Mucosa of descending colon (tissue), 3 donors: ENCODE data around the gene IRF2BP2. TPM values are rescaled to one million over a fixed set of nuclear protein-coding genes. Genes with fewer than 3 reads are reported as not detected.

ENCODE experiments used
- ATAC-seq: fragments of 200-7000 bp; cut with Tn5 transposase; one replicate; pipeline ENCODE4 v1.9.1; 2020; ENCODE audit warnings: mild to moderate bottlenecking, moderate library complexity
- DNase-seq, 3 donors: peaks; one replicate each; pipeline ENCODE4 v3.0.0-alpha.2; 2020
- H3K36me3 ChIP-seq: fragments of 200-600 bp; one replicate; pipeline ENCODE4 v1.8.0; 2021; ENCODE audit warnings: low read depth, mild to moderate bottlenecking
- H3K4me1 ChIP-seq: fragments of 200-600 bp; one replicate; pipeline ENCODE4 v1.8.0; 2021; ENCODE audit warnings: low read depth, mild to moderate bottlenecking
- H3K4me3 ChIP-seq: fragments of 200-600 bp; one replicate; pipeline ENCODE4 v1.8.0; 2021; ENCODE audit warnings: mild to moderate bottlenecking
- H3K9me3 ChIP-seq: fragments of 200-600 bp; one replicate; pipeline ENCODE4 v1.8.0; 2021; ENCODE audit warnings: mild to moderate bottlenecking
- intact Hi-C, 2 donors: fragments of 100-400 bp; cut with DNase I in 1 of 2; cut with micrococcal nuclease in 1 of 2; formaldehyde crosslinking; loops; one replicate each; pipeline versions ENCODE4 v1.11.0 to v1.11.1; 2022; cut with DNase I, micrococcal nuclease
- total RNA-seq, 3 donors: library from RNA; stranded (reverse); fragmentation: NEBNext Ultra II Directional in 2 of 3; extraction: Animal tissue kit (Norgen Biotek cat#: 25700) in 2 of 3; gene quantifications; one replicate each; pipeline versions ENCODE4 v1.2.1 to v1.2.4, GENCODE V29; 2021 to 2023
- TF ChIP-seq, protein P1 (sequence below): fragments of 200-600 bp; IDR thresholded peaks from one replicate; pipeline ENCODE4 v1.8.0; 2022; ENCODE audit warnings: antibody characterized with exemption, mild to moderate bottlenecking
- donor health status: DM: no; HTN: no; CAD: no; lungs with moderate emphysema.
- donor health status: DM: no; HTN: no; CAD: no.
- donor health status: DM: no; HTN: yes; CAD: no.

Gene IRF2BP2
- total RNA-seq, 3 donors from 2014 or later = 134 to 180 (median 156) TPM

DNA sequence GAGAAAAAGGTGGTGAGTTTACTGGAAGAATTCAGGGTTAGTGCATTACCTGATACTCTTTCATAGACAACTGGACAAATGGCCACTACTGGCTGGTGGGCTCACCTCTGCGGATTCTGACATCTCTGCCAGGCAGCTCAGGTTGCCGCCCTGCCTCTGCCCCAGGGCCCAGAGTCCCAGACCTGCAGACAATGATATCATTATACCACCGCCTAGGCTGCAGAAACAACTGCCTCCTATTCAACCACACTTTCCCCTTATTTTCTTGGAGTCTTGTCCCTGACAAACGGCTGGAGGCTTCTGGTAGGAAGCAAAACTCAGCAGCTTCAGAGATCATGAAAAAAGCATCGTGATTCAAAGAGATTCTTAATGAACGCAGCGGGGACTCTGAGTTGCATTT lies 37.0 kb downstream of the IRF2BP2 start:
- intact Hi-C loops = no loop called here
- TF ChIP-seq, protein P1, sequence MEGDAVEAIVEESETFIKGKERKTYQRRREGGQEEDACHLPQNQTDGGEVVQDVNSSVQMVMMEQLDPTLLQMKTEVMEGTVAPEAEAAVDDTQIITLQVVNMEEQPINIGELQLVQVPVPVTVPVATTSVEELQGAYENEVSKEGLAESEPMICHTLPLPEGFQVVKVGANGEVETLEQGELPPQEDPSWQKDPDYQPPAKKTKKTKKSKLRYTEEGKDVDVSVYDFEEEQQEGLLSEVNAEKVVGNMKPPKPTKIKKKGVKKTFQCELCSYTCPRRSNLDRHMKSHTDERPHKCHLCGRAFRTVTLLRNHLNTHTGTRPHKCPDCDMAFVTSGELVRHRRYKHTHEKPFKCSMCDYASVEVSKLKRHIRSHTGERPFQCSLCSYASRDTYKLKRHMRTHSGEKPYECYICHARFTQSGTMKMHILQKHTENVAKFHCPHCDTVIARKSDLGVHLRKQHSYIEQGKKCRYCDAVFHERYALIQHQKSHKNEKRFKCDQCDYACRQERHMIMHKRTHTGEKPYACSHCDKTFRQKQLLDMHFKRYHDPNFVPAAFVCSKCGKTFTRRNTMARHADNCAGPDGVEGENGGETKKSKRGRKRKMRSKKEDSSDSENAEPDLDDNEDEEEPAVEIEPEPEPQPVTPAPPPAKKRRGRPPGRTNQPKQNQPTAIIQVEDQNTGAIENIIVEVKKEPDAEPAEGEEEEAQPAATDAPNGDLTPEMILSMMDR = no peak
- Histone ChIP-seq H3K4me3 (no peak overlapping the region), H3K4me1 (no peaks in the 10 kb centered on the region), H3K36me3 (no peaks in the 10 kb centered on the region), H3K9me3 (no peaks in the 10 kb centered on the region)
- ATAC-seq (no peak), DNase-seq (no peak)

DNA sequence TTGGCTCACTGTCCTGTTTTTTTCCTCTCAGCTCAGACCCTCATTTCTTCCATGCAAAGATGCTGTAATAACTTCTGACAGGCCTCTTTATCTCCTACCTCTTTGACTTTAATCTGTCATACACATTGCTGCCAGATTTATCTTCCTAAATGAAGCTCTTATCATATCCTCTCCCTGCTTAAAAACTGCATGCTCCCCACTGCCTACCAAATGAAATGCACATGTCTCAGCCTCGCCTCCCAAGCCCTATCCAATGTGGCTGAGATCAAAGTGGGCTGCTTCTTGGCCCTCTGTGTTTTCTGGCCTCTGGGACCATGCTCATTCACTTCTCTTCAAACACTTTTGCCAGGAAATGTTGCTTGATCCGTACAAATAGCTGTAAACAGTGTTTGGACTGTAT lies 38.3 kb downstream of the IRF2BP2 start:
- no peak for DNase-seq
- TF ChIP-seq, protein P1 = no peak
- ATAC-seq = no peak
- intact Hi-C loops = no loop called here
- Histone ChIP-seq H3K4me1 (no peaks in the 10 kb centered on the region), H3K36me3 (no peaks in the 10 kb centered on the region), H3K4me3 (no peak overlapping the region), H3K9me3 (no peaks in the 10 kb centered on the region)

DNA sequence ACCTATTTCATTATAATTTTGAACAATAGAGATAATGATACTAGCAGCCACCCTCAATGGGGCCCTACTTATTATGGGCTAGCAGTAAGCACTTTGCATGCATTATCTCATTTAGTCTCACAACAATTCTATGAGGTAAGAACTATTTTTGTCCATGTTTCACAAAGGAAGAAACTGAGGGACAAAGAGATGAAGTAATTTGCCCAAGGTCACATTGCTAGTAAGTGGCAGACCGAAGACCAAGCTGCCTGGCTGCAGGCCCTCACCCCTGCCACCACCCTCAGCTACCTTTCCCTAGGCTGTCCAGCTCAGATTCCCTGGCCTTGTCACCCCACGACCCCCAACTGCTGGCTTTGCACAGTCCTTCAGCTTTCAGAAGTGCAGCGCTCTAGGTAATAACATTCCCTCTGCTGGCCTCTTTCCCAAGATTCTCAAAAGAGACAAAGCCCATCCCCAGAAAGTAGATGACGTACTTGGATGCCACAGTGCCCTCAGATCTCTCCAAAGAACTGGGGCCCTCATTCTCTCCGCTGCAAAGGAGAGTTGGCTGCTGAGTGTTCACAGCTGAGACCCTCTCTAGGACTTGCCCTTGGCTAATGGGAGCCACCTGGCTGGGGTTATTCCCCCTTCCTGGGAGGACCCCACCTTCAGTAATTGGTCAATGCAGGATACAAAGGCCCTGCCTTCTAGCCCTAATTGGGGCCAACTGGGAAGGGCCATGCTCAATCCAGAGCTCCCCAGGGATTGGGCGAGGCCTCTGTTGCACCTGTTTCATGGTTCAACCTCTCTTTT lies 39.5 kb downstream of the IRF2BP2 start:
- Histone ChIP-seq H3K4me3 (no peak overlapping the region), H3K4me1 (no peaks in the 10 kb centered on the region), H3K9me3 (no peaks in the 10 kb centered on the region), H3K36me3 (no peaks in the 10 kb centered on the region)
- no peak for ATAC-seq
- no peak for DNase-seq
- intact Hi-C loops = no loop called here
- TF ChIP-seq, protein P1 = no peak

DNA sequence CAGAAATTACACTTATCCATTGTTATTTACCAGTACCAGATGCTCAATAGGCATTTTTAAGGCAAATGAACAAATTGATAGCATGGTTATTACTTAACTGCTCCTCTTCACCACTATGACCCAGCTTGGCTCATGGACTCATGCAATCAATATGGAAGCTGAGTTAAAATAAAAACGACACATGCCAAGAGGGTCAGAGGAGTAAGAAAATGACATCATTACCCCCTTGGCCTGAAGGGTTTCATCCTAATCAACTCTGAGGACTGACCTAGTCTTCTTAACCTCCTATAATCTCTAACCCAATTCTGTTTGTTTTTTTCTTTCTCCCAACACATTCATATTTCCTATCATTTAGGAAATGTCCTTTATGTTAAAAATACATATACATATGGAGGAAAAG lies 41.6 kb downstream of the IRF2BP2 start:
- Histone ChIP-seq H3K4me3 (no peak overlapping the region), H3K36me3 (no peaks in the 10 kb centered on the region), H3K9me3 (no peaks in the 10 kb centered on the region), H3K4me1 (no peaks in the 10 kb centered on the region)
- ATAC-seq (no peak), DNase-seq (no peak)
- intact Hi-C loops = no loop called here
- TF ChIP-seq, protein P1 = no peak

DNA sequence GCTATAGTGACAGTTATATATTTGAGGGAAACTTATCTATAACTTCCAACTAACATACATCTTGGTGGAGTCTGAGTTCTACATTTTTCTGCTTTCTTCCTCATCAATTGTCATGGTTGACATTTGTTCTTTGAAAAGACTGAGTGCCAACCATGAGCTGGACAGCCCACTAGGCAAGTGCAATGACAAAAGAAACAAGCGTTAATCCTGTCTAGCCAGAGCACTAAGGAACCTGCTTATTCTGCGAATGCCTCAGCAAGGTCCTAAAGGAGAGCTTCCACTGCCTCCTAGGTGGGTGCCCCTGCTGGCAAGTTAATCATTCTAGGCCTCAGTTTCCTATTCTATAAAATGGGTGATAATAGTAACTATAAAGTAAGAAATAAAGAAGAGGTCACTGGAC lies 44.8 kb downstream of the IRF2BP2 start:
- ATAC-seq = no peak
- H3K4me1 ChIP-seq = no peaks in the 10 kb centered on the region
- H3K36me3 ChIP-seq = no peaks in the 10 kb centered on the region
- intact Hi-C loops = no loop called here
- no peak overlapping the region for H3K4me3 ChIP-seq
- TF ChIP-seq, protein P1 = no peak
- H3K9me3 ChIP-seq = no peaks in the 10 kb centered on the region
- no peak for DNase-seq
